NCI-H524 treated with DMSO at 0.1 percent for 48 hours (cell line): ENCODE measurements around the gene RBBP8NL.

ENCODE experiments used
- DNase-seq: peaks from one replicate; lab custom pipeline; 2025; lab: John Stamatoyannopoulos, UW

The RBBP8NL gene, protein sequence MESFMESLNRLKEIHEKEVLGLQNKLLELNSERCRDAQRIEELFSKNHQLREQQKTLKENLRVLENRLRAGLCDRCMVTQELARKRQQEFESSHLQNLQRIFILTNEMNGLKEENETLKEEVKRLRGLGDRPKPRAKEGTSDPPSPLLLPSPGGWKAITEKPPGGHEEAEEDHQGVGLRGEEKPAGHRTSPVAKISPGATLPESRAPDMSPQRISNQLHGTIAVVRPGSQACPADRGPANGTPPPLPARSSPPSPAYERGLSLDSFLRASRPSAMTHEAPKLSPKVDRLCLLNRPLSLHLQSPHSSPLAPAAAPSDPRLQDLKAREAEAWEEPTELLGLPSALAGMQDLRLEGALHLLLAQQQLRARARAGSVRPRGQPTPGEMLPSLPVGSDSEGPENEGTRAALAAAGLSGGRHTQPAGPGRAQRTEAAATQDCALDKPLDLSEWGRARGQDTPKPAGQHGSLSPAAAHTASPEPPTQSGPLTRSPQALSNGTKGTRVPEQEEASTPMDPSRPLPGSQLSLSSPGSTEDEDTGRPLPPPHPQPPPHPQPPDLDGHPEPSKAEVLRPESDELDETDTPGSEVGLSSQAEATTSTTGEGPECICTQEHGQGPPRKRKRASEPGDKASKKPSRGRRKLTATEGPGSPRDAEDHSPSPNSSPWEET

DNA sequence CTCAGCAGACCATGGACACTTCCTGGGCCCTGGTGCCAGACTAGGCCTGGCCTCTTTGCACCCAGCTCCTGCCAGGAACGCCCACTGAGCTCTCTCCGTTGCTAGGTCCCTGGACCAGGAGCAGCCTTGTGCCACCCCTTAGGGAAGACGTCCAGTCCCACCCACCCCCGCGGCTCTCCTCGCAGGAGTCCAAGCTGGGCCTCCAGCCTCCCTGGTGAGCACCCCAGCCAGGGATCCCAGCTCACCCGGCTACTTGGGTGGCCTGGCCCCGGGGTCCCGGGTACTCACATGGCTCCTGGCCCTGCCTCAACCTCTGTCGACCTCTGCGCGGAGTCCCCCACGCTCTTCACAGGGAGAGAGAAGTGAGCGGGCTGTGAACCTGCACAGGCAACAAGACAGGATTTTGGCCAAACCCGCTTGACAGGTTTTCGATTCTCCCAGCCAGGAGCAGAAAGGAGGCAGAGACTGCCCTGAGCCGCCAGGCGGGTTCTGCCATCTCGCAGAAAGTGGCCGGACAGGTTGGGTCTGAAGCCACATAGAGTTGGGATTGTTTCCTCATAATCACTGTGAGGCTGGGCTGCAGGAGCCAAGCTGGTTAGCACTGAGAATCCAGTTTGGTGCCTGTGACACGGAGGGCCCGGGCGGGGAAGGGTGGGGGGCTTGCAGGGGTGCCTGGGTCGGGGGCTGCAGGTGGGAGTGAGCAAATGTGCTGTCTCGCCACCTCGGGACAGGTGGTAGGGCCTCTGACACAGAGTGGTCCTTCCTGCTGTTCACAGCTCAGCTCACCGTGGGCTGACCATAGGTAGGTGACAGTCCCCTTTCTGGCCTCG, at the start of gene RBBP8NL:
Gene RBBP8NL, minus strand, starts transcription at position 368 of the 830 bp plus-strand sequence. CDS start 7,892 bp downstream, outside the sequence.
- no peak for DNase-seq

DNA sequence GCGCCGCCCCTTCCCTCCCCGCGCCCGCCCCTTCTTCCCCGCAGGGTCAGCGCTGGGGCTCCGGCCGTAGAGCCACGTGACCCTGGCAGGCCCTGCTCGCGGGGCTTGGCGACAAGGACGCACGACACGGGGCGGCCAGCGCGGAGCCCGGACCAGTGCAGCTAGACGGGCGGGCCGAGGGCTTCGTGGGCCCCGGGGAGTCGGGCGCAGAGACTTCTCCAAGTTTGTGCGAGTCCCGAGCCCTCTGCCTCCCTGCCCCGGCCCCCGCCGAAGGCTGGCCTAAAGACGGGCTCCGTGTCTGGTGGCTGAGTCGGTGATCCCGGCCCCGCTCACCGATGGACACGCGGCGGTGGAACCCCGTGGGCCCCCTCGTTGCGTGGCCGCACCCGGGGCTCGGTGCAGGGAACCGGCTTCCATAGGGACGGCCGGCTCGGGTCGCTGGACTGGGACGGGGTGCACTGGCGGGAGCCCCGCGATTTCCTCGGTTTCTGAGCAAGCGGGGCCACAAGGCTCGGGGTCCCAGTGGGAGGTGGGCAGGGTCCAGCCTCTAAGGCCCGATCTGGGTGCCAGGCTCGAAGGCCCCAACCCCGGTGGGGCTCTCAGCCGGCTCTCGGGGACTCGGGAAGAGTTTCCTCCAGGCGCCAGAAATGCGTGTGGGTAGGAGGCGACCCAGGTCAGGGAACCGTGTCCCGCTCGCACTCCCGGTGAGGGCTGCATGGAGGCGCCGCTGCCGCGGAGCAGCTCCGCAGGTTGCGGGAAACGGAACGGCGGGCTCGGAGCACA, 48.9 kb upstream of the RBBP8NL start:
- DNase-seq = no peak

DNA sequence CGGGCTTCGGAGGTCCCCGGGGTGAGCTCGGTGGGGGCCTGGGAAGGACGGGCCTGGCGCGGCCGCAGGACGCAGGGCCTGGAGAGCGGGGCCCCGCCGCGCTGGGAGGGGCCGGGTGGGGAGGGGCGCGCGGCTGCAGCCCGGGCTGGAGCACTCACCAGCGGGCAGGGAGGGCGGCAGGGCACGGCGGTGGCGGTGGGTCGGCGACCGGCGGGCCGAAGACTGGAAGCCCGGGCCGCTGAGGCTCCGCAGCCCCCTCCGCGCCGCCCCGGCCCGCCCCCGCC, 48.4 kb upstream of the RBBP8NL start, which contains the start of gene GATA5:
Gene GATA5, minus strand, starts transcription at position 224 of the 284 bp plus-strand sequence. CDS start 474 bp downstream, outside the sequence.
- DNase-seq = no peak

DNA sequence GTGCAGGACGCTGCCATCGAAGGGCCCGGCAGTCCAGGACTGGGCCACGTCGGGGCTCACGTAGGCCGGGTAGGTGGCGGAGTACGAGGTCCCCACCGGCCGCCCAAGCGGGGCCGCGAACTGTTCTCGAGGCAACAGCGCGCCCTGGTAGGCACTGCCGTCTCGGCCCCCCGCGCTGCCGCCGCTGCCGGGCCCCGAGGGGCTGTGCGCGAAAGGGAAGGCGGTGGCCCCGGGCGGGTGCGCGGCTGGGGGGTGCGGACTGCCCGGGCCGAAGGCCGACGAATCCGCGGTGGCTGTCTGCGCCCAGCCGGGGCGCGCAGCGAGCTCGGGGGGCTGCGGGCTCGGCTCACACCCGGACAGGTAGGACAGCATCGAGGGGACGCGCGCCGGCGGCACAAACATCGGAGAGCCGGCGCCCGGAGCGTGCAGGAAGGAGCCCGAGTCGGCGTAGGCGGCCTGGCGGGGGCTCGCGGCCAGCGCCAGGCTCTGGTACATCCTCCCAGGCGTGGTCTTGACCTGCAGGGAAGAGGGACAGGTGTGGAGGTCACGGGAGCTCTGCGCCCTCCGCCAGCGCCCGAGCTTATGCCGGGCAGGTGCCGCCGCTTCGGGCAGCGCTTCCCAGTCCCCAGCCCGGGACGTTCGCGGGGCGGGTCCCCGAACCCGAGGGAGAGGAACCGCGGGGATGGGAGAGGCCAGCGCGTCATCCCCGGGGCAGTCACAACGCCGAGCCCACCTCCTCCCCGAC, 47.9 kb upstream of the RBBP8NL start:
- DNase-seq = no peak

DNA sequence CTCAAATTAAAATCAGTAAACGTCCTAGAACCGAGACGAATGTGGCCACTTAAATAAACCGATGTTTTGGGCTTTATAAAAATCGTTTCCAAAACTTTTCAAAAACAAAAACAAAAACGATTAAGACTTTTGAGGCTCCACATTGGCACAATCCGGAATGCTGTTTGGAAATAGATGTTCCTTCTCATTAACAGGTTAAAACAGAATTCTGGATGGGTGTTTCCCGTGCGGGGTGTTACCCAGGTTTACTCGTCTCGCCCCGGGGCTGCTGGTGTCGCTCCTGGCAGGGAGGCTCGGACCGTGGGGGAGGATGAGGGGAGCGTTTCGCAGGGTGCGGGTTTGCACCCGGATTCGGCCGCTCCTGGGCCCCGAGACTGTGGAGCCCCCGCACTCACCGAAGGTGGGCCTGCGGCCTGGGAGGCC, 47.3 kb upstream of the RBBP8NL start:
- no peak for DNase-seq

DNA sequence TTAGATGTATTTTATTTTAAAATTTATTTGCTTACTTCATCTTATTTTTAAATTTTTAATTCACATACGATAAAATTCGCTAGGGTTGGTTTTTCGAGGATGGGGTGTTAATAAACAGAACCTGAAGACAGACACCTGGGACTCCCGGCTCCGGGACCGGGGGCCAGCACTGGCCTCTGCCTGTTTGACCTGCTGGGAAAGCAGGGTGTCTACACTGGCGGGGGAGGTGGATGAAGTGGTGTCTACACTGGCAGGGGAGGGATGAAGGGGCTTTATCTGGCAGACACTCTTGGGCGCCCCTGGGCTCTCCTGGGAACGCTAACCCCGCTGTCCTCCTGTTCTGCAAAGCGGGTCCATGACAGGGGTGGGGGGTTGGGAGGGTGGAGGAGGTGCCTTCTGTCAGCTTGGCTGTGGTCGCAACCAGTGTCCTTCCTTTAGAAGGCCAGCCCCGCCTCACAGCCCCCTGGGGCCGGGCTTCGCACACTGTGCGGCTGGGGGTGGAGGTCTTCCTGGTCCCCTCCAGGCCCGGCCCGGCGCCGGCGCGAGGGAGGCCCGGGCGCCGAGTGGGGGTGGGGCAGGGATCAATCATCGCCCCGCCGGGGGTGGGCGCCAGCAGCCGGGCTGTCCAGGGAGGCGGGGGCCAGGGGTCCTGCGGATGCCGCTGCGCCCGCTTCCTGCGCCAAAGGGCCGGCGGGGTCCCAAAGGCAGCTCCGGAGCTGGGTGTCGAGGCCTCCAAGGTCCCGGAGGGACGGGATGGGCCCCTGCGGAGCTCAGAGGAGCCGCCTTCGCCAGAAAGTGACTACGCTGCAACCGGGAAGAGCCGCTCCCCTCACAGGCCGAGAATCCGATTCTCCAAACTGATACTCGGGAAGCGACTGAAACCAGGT, 46.6 kb upstream of the RBBP8NL start:
- DNase-seq = no peak

DNA sequence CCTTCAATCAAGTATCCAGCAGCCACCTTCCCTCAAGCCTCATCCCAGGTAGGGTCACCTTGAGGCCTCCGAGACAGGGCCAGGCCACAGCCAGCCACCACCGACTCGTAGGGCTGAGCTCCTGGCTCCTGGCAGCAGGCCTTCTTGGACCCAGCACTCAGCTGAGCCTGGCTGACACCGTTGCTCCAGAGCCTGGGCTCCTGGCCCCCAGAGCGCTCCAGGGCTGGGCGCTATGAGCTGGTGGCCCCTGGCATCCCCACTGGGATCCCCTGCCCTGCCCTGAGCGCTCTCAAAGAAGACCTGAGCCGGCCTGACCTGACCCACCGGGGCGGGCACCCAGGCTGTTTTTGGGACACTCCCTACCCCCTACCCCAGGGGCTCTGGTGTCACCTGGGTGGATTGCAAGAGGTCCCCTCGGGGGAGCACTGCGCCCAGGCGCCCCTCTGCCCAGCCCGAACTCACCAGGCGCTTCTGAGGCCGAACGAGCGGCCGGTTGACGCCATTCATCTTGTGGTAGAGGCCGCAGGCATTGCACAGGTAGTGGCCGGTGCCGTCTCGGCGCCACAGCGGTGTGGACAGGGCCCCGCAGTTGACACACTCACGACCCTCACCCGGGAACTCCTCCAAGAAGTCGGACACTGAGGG, 45.7 kb upstream of the RBBP8NL start:
- no peak for DNase-seq

DNA sequence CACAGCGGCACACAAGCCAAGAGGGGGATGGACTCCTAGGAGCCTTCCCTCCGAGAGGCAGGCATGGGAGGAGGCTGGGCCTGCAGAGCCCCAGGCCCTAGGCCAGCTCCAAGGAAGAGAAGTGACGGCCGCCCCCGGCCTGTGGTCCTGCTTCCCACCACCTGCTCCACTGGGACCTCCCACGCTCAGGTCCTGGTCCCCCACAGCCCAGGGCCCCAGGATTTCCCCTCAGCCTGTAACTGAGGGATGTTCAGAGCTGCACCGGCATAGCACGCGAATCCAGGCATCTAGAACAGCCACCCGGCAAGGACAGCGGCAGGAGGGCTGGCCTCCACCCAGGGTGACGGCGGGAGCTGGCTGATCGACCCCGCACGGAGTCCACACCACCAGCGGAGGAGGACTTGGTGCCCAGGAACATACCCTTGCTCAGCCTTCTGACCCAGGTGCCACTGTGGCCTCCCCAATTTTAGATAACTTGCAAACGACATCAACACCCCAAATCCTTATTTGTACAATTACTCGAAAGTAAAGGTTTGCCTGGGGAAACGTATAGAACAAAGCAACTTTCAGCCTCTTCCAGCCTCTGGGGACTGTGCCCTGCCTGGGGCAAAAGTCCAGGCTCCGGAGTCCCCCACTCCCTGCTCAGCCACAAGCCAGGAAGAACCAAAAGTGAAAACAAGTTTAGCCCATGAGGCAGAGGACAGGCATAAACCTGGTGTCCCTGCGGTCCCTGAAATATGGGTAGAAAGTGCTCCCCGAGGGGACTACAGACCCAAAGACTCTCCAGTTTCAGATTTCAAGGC, 45.0 kb upstream of the RBBP8NL start:
- no peak for DNase-seq

DNA sequence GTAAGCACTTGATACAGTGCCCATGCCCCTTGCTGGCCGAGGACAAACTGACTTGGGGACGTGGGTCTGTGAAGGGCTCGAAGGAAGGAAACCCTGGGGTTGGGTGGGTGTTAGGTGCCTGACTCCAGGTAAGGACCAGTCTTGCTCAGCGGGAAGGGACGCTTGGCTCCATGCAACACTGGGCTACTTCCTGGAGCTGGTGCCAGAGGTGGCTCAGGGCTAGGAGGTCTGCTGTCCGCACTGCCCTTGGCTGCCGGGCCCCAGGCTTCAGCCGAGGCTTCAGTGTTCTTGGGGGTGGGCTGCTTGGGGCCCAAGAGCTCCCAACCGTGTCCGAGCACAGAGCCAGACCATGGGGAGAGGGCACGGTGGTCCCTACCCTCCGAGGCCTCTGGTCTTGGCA, 43.1 kb upstream of the RBBP8NL start:
- no peak for DNase-seq

DNA sequence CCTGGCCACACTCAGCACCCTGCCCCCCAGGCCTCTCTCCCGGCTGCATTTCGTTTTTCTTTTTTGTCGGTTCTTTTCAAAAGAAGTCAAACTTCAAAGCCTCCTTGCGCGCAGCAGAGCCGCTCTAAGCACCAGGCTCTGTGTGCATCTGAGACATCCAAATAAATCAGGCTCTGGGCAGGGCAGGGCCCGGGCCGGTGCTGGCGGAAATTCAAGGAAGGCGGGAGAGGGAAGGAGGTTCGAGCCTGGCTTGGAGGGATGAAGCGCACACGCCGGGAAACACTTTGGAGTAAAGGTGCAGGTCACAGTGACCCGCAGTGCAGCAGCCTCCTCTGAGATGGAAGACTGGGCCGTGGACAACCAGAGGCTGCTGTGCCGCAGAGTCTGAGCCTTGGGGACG, 42.7 kb upstream of the RBBP8NL start:
- no peak for DNase-seq

DNA sequence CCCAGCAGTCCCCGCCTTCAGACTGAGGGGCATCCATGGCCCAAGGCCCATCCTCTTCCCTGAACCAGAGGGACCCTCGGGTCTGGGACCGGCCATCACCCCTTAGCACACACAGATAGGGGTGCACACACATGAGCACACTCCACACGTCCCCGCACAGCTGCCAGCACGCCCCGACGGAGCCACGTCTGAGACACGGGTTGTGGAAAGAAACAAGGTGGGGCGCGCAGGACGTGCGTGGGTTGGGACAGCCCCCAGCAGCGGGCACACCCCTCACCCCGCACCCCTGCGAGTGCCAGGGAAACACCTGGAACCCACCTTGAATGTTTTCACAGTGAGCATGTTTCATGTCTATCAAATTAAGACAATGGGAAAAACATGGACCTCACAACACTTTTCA, 42.0 kb upstream of the RBBP8NL start:
- DNase-seq = no peak

DNA sequence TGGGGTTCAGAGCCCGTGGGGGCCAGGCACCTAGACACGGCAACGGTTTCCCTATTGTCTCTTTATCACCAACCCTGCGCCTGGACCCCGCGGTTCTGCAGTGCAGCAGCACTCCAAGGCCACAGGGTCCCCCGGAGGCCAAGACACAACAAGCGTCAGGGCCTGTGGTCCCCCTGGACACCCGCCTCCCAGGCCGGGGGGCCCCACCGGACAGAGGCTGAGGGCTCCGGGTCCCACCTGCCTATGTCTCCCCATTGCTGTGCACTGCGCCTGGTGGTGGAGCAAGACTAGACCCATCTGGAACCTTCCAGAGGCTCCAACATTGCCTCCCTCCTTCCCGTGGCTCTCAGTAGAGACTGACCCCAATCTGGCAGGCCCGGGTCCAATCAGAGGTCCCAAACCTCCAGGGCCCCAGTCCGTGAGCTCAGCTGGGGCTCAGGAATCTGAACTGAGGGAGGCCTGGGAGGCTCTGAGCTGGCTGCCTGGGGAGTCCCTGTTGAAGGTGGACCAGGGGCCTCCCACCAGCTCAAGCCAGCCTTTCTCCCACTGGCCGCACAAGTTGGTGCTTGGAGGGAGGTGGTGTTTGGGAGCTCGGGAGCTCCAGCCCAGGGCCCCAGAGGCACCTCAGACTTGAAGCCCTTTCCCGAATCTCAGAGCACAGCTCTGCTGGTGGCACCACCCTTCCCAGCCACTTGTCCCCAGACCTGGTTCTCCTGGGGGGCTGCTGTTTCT, 39.6 kb upstream of the RBBP8NL start:
- no peak for DNase-seq

DNA sequence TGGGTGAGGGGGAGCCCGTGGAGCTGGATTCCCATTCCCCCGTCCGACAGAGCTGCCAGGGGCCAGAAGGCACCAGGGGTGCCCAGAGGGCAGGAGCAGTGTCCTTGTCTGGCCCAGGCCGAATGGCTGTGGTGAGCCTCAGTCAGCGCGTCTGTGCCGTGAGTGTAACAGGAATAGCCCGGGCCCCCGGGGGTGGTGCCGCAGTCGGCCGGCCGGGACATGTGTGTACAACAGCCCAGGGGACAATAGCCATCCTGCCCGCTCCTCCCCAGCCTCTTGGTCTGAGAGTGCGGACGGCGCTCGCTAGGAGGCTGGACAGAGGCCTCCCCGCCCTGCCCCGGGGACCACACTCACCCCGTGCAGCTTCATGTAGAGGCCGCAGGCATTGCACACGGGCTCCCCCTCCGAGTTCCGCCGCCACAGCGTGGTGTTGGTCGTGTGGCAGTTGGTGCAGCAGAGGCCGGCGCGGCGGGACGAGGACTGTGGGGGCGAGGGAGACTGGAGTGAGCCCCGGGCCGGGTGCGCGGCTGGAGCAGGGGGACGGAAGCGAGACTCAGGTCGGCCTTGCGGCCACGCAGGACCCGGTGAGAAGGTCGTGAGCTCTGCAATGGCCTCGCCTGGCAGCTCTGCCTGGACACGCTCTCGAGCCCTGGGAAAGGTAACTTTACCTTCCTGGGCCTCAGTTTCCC, 38.9 kb upstream of the RBBP8NL start:
- DNase-seq = no peak

DNA sequence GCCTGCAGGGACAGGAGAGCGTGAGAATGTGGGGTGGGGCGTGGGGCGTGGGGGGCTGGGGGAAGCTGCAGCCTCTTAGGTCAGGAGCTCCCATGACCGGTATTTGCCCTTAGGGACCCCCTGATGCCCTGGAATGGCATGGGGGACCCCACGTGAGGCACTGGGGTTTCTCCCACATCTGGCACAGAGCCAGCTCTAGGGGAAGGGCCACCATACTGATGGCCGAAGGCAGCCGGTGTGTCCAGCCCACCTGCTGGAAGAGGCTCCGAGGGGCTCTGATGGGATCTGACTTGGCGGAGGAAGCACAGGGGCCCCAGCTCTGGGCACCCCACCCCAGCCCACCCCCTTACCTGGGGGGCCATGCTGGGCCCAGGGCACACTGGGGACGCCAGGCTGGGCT, 37.7 kb upstream of the RBBP8NL start:
- no peak for DNase-seq

DNA sequence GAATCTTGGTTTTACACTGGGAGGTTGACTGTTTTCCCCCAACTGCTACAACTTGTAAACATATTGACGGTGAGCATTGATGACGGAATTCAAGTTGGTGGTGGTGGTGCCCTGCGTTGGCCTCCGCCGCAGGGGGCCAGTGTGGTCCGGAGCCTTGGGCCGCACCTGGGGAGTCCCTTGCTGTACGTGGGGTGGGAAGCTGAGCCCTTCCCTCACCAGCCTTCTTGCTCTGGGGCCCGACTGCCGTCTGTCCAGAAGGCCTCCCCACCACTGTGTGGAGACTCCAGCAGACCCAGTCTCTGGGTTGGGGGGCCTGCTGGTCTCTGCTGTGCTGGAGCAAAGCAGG, 37.1 kb upstream of the RBBP8NL start:
- DNase-seq = no peak

DNA sequence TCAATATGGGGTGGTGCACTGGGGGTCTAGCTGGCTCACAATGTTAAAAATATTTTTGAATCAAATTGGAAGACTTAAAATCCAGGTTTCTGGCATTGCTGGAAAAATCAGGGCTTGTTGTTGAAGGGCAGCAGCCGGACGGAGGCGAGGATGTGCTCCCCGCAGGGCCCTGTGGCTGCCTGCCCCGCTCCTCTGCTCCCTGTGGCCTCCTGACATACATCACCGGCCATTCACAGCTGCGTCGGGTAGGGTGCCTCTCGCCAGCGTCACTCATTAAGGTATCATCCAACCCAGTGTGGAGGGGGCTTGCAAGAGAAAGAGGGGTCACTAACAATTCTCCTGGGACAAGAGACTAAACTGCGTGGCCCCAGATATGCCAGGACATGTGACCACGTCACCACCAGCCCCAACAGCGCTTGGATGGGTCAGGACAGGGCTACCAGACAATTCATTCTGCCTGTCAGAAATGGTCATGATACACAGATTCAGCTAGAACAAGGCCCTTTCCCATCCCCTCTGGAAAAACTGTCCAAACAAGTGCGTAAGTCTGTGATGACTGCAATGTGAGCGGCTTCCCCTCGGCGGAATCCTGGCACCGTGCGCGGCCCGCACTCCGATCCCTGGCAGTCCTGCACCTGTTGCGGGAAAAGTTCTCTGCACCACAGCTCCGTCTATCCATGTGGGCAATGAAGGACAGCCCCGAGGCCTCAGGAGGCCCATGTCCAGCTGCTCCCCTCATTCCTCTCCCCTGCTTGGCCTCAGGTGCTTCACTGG, 36.5 kb upstream of the RBBP8NL start:
- no peak for DNase-seq
